Measurements from ENCODE around the gene KCNK10.
"Not testable (repeated sequence)": the region's sequence is repeated elsewhere in the genome, so short reads cannot be mapped to it uniquely, and the experiment has no call there.

The KCNK10 gene

DNA sequence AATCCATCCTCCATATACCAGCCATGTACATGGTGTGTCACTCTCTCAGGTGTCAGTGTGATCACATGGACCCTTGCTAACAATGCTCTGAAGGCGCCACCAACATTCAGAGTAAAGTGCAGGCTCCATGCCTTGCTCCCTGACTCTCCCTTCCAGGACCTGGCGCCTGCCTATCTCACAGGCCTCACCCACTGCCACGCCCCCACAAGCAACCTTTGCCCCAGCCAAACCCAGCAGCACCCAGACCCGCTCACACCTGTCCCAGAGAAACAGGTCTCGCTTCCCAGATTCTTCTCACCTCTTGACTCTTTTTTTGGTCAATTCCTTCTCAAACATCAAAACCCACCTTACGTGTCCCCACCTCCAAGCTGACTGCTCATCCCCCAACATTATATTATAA is 52.3 kb downstream of the KCNK10 start:
- DNase-seq (ENCODE audit: low spot score), result no peak

- DNase-seq (ENCODE audit: low spot score), result no peak
These were observed 53.2 kb downstream of the KCNK10 start for GRCh38 chr14:88269806-88270420.

DNA sequence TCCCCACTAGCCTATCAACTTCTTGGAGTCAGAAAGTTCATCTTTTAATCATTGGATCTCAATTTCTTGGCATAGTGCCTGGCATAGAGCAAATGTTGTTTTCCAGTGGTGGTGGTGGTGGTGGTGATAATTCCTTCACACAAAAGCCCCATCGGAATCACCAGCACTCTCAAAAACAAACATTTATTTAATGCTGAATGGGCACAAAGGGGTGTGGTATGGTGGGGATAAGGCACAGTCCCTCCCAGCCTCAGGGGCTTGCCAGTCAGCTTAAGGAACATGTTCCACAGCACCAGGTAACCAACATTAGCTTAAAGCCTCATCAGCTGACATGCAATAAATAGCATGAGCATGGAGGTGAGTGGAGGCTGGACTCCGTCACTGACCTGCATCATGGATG is 56.6 kb downstream of the KCNK10 start:
- no peak for DNase-seq (ENCODE audit: low spot score)

DNA sequence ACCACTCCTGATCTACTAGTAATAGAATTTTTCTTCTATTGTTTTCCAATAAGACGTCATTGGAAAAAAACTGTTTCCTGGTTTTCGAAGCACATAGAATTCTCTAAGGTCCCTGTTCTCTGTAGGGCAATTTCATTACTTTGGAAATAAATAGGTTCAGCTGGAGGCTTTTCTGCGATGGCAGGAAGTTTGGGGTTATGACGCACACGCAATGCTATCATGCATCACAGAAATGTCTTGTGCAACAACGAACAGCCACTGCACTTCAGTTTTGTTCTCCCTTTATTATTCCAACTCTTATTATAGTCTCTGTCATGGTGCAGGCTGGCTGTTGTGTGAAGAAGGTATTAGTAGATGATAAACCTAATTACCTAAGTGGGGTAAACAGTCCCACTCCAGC is 59.0 kb downstream of the KCNK10 start:
- DNase-seq (ENCODE audit: low spot score), result no peak

DNA sequence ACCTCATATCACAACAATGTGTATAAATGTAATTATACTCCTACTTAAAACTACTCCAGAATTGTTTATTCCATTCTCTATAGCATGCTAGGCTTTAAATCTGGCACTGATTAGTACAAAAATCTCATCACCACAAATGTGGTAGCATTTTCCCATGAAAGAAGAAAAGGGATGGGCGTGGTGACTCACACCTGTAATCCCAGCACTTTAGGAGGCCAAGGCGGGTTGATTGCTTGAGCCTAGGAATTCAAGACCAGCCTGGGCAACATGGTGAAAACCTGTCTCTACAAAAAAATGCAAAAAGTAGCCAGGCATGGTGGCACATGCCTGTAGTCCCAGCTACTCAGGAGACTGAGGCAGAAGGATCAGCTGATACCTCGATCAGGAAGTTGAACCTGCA is 61.8 kb downstream of the KCNK10 start:
- not testable (repeated sequence) for DNase-seq (ENCODE audit: low spot score)

GRCh38 chr14:88258021-88258420 is 65.0 kb downstream of the KCNK10 start:
- no peak for DNase-seq (ENCODE audit: low spot score)

- no peak for DNase-seq (ENCODE audit: low spot score)
These were observed 65.8 kb downstream of the KCNK10 start for GRCh38 chr14:88256997-88257950.

DNA sequence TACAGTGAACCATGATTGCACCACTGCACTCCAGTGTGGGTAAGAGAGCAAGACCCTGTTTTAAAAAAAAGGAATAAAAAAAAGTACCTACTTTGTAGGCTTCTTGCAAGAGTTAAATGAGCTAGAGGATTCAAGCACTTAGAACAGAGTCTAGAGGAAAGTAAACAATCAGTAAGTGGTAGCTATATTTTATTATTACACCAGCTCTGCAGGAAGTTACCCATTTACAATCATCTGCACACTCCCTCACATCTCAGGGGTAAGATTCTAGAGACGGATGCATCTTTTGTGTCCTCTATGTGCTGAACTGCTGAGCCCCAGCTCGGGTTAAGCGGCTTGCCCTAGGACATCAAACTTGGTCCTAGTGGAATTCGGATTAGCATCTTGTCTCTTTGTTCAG is 67.3 kb downstream of the KCNK10 start:
- no peak for DNase-seq (ENCODE audit: low spot score)

DNA sequence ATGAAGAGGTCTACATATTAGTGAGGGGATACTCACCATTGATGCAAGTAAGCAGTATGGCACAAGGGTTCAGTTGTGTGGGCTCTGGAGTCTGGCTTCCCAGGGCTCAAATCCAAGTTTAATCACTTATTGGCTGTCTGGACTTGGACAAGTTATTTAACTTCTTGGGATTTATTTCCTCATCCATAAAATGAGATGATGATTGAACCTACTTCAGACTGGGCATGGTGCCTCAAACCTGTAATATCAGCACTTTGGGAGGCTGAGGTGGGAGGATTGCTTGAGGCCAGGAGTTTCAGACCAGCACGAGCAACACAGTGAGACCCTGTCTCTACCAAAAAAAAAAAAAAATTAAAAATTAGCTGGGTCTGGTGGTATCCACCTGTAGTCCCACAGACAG is 67.9 kb downstream of the KCNK10 start:
- no peak for DNase-seq (ENCODE audit: low spot score)

DNA sequence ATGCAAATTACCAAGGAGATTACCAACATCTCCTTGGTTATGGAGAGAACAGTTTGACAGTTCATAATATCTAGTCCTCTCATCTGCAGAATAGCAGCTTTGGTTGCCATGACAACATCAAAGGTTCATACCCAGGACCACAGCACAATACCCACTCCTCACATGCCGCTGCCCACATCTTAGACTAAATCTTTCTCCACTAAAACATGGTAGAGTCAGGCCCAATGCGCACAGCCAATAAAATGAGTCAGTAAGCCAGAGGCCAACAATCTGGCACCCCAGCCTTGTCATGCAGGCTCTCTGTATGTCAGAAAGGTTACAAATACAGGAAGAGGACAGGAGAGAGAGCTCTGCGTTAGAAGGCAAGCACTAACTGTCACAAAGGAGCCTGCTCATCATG is 70.6 kb downstream of the KCNK10 start:
- no peak for DNase-seq (ENCODE audit: low spot score)

- no peak for DNase-seq (ENCODE audit: low spot score)
These were observed 71.4 kb downstream of the KCNK10 start for GRCh38 chr14:88251650-88252049.

DNA sequence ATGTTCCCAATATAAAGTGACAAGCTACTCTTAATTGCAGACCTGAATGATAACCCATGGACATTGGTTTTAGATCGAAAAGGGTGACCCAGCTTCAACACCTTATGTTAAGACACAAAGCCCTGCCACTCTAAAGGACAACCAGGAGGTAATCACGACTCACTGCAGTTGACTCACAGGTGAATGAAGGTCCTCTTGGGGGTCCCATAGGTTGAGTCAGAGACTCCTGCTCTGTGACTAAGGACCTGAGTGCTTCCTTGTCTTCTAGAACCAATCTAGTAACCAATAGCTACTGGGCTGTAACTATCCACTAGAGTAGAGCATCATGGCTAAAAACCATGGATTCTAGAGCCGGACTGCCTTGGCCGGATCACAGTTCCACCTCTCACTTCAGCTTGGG is 73.8 kb downstream of the KCNK10 start:
- no peak for DNase-seq (ENCODE audit: low spot score)

- no peak for DNase-seq (ENCODE audit: low spot score)
These were observed 74.5 kb downstream of the KCNK10 start for GRCh38 chr14:88248606-88249005.

- DNase-seq (ENCODE audit: low spot score), result no peak
These were observed 75.8 kb downstream of the KCNK10 start for GRCh38 chr14:88247228-88247627.

DNA sequence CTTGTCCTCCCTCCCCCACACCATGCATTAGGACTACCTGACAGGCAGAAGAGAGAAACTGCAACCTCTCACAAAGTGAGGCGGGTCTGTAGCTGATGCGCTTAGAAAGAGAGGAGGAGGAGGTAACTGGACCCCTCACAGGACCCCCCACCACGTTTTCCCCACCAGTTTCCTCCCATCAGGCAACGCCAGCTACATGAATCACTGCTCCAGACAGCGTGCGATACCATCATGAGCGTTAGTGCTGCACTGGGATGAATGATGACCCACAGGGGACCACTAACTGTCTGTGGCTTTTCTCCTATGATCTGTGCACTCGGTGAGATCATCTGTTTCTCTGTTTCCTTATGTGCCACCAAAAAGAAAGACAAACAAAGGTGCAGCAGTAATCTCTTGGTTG is 77.7 kb downstream of the KCNK10 start:
- DNase-seq (ENCODE audit: low spot score), result no peak

GRCh38 chr14:88243946-88244345 is 79.1 kb downstream of the KCNK10 start:
- DNase-seq (ENCODE audit: low spot score), result no peak

DNA sequence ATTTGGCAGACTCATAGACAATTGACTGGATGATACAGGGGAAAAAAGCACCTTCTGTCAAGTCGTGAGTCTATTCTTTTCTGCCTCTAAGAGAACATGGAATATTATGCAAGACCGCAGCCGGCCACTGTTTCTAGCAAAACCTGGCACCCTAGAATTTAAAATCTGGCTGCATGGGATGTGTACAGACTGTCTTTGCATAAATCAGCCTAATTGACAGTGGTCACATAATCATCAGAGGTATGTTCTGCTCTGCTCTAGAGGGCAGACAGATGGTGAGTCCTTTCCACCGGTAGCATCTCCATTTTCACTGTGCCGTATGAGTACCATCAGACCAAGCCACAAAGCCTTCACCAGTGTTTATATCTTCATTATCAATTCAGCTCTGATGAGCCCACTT is 80.6 kb downstream of the KCNK10 start:
- DNase-seq (ENCODE audit: low spot score), result no peak

DNA sequence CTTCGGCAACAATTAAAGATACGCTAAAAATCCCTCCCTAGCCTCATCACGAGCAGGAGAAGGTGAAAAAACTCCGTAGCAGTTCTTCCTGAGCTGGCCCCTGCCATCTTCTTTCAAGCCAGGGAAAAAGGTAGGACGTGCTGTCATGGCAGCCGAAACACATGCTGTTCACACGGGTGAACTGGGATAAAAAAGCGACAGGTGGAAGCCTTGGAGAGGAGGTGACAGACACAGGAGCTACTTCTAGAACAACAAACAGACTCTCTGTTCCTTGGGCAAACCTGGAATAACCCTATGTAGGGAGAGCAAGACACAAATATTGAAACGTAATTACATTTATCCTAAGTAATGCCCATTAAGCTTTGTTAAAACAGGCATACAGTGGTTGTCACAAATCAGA is 81.3 kb downstream of the KCNK10 start:
- DNase-seq (ENCODE audit: low spot score), result no peak

DNA sequence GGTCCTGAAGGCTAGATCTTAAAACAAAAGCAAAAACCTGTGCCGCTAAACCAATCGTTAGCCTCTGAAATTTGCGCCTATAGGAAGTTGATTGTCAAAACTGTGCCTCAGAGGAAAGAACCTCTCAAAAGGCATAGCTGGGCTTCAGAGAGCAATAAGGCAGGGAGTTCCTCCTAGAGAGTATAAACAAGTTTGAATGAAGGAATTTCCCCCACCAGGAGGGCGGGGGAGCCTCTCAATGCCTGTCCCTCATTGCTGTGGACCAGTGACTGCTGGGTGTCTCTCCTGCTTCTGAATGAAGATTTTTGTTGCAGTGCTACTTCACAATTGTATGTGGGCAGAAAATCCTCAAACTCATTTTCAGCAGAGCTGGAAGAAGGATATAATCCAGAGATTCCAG is 88.6 kb downstream of the KCNK10 start:
- DNase-seq (ENCODE audit: low spot score), result no peak

DNA sequence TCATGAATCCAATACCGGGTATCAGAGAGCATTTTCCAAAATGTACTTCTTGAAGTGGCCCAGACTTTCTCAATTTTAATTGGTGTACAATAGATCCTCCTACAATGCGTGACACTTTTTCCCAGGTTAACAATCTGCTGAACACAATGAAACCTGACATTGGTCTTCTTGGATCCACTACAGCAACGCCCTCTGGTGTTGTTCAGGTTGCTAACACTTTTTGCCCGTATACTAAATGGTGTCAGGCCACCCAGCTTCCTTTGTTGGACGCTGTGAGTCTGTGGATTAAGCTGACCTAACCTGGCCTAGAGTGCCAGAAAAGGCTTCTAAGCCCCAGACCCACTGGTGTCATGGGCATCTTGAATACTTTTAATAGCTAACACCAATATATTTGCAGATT is 89.2 kb downstream of the KCNK10 start:
- DNase-seq (ENCODE audit: low spot score), result no peak

GRCh38 chr14:88232771-88233170 is 90.3 kb downstream of the KCNK10 start:
- DNase-seq (ENCODE audit: low spot score), result no peak

GRCh38 chr14:88231603-88232002 is 91.5 kb downstream of the KCNK10 start:
- DNase-seq (ENCODE audit: low spot score), result no peak

DNA sequence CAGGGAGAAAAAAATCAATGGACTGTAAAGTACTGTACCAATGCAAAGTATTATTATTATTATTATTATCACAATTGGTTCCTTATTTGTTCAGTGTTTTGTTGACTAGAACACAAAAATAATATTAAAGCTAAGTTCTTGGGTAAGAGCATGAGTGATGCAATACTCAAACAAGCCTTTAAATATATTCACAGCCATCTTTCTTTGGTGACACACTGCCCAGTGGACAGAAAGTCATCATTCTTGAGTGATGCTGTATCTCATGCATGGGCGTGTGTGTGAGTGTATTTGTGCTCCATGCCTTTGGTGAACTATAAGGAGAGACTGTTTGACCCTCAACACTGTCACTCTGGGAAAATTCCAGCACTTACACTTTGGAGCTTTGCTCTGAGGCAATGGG is 93.6 kb downstream of the KCNK10 start:
- no peak for DNase-seq (ENCODE audit: low spot score)

Data from CD4-positive, alpha-beta T cell treated with Interleukin-6 at 100 ng/mL for 8 hours (primary cell).